SIG-M5 treated with dmso at 0.1 percent for 504 hours (cell line): Measurements from ENCODE around the gene NUDT14.

Source experiments
- DNase-seq: peaks from one replicate; lab custom pipeline; 2025; ENCODE audit not compliant: unreplicated experiment; lab: John Stamatoyannopoulos, UW

NUDT14 gene

DNA sequence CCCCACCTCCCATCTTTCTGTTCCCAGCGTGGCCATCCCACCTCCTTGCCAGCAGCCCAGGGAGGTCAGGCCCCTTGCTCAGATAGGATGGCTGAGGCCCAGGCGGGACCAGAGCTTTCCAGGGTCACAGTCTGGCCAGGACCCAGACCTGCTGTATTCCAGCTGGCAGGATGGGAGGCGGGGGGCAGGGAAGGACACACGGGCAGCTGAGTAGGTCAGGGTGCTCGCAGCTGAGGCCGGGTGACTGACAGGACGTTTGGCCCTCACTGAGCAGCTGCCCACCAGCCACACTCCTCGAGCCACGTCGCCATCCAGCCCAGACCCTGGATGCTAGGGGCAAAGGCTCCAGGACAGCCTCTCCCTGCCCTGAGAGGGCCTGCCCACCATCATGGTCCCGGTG lies 4.0 kb downstream of the NUDT14 start:
- DNase-seq = no peak

DNA sequence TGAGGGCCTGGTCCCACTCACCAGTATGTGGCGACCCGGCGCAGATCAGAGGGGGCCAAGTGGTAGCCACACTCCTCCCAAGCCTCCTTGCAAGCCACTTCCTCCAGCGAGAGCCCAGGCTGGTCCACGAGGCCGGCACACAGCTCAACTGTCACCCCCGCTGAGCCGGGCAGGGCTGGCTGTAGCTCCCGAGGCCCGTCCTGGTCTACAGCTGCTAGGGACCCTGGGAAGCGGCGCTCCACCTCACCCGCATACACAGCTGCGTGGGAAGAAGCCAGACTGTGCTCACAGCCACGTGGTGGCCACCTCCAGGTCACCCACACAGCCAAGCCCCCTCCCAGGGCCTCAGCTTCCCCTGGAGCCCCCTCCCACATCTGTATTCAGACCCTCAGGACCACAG lies 4.6 kb downstream of the NUDT14 start:
- DNase-seq = no peak

DNA sequence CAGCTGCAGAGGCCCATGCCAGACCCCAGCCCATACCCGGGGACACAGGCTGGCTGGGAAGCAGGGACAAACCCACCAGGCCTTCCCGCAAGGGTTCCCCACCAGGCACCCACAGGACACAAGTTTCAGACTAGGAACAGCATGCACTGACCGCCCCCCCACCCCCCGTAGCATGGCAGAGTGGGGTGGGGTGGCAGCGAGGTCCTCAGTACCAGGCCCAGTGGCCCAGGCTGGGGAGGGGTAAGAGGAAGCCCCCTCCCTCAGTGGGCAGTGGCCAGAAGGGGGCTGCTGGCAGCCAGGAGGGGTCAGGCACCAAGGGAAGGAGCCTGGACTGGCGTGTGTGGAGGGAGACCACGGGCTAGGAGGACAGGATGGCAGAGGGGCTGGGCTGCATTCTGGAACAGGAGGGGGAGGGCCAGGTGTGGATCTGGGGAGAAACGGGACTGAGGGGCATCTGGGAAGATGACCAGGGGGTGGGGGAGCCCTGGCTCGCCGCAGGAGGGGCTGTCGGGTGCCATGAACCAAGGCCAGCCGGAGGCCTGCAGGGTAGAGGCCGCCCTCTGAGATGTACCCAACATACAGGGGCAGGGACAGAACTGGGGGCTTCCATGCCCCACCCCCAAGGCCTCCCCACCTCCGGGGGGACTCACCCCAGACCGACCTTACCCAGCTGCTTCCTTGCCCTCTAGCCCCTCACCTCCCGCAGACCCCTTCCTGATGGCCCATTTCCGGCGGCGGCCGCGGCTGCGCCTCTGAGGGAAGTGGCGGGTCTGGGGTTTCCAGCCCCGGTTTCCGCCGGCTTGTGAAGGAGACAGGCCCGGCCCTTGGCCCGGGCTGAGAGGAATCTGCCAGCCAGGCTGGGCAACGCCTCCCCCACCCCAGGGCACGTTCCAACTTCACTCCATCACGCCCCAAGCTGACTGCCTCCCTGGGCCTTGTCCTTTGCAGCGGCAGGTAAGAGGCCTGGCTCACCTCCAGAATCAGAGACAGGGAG lies 6.9 kb downstream of the NUDT14 start:
- no peak for DNase-seq

DNA sequence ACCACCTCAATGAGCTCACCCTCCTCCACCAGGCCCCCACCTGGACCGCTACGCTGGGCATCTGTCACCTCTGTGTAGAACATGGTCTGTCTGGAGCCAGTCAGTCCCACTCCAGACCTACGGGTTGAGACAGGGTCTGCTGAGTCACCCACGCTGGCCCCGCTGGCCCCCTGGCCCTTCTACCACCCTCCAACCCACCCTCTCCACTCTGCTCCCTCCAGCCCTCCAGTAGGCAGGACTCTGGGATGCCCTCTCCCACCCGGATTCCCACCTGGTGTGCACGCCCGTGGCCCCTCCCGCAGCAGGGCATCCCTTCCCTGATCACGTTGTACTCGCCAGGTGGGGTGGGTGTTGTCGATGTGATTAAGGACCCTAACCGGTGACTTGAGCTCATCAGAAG lies 8.0 kb downstream of the NUDT14 start:
- DNase-seq = no peak

DNA sequence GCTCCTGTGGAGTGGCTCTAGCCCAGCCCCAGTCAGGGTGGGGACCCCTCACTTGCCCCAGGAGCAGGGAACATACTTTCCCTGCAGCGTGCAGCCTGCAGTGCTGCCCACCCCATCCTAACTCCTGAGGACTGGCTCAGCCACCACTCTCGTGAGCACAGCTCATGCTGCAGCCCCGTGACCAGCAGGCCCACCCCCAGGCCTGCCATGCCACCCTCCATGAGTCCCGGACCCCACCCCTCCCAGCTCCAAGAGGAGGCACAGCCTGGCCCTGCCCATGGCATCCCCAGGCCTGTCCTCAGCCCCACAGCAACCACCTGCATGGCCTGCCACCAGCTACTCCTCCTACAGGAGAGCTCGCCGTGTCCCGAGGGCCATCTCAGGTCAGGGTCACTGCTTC lies 8.6 kb downstream of the NUDT14 start:
- DNase-seq = no peak

DNA sequence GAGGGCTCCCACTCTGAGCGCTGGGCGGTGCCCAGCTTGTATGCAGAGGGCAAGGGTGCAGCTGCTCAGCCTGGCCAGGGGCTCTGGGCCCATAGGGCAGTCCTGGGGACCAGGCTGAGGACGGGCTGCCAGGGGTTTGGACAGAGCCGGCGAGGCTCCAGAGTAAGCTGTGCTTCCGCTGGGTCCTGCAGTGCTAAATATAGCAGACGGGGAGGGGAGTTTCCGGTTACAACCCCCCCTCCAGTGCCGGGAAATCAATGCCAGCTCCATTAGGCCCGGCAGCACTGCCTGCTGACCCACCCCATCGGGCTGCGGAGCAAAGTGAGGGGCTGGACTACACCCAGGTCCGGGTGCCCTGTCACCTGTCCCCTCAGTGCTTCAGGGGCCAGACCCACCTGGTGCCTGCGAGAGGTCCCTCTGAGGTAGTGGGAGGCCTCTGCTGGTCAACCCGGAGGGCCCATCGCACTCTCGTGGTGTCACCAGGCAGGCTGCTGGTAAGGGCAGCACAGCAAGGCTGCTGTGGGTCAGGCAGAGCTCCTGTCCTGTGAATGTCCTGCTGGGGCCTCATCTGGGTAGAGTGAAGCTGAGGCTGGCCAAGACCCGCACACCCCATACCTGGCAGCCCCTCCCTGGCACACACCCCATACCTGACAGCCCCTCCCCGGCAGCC lies 10.0 kb downstream of the NUDT14 start:
- DNase-seq = no peak

DNA sequence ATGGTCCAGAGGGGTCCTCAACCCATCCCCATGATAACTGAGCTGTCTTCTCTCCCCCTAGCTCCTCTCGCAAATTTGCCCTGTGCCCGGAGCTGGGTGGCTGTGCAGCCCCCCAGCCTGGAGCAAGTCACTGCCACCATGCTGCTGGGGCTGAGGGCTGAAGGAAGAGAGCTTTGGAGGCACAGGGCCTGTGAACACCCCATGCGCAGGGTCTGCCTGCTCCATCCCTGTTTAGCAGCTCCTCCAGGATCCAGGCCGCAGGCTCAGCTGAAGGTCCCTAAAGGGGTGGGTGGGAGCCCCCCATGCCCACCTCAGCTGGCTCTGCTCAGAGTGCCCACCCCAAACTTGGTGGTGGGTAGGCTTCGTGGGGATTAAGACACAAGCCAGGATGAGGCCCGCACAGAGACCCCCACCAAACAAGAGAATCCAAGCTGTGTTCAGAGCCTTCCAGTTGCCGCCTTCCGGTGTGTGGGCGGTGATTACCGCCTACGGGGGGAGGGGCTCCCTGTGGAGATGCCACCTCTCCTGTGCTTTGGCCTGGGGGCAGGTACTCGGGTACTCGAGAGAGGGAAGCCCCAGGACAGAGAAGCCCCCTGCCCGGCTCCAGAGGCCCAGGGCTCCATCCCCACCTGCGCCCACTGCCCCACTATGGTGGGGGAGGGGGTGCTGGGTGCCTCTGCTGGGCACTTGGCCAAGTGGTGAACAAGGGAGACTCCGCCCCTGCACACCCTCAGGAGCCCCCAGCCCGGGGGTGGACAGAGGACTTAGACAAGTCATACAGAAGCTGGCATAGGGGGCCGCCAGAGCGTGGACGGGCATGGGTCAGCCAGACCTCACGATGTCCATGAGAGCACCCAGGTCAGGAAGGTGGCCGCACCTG lies 11.1 kb downstream of the NUDT14 start:
- DNase-seq = no peak

DNA sequence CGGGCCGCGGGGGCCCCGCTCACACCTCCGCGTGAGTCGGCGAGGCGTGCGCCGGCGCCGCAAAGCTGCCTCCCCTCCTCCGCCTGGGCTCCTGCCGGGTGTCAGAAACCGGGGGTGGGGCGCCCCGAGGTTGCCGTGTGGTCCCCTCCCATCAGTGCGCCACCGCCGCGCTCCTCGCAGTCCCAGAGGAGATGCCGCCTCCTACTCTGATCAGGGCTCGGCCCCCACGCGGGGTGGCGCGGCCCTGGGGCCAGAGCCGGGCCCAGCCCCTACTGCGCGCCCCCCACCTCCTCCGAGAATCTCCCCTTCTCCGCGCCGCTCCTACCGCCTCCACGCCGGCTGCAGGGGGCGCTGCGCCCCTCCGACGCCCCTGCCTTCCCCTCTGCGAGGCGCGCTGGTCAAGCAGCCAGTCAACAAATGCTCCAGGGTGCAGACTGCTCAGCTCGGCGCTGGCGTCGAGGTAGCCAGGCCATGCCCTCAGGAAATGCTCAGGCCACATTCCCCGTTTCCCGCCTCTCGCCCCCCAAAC lies 12.1 kb downstream of the NUDT14 start:
- DNase-seq = peak; percentile 48

DNA sequence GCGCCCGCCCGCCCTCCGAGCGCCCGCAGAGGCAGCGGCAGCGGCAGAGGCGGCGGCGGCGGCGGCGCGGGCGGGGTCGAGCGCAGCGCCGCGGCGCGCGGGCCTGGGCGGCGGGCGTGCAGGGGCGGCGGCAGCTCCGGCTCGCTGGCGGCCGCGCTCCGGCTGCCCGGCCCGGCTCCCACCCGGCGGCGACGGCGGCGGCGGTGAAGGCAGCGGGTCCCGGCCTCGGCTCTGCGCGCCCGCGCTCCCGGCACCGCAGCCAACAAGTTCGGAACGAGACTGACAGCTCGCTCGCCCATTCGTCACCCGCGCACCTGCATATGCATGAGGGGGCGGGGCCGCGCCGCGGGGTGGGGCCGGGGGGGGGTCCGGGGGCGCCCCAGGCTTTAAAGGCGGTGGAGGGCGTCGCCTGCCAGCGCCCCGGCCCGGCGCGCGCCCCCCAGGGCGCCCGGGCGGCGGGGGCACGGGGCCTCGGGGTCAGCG lies 12.6 kb downstream of the NUDT14 start, which contains the start of gene JAG2:
TSS of gene JAG2 (minus strand) at position 281 of the 483 bp plus-strand sequence. CDS start 356 bp downstream, outside the sequence.
- DNase-seq = peak; percentile 59

DNA sequence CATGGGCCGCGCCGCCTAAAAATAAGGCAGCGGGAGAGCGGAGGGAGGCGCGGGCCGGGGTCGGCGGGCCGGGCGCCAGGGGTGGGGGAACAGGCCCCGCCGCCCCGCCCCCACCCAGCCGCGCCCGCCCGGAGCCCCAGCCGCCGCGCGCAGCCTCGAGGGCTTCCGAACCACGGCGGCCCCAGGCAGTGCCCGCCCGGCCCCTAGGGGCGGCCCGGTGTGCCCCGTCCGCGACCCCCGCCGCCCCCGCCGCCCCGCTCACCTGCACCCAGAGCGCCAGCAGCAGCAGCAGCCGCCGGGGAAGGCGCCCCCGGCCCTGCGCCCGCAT lies 13.1 kb downstream of the NUDT14 start:
- no peak for DNase-seq

DNA sequence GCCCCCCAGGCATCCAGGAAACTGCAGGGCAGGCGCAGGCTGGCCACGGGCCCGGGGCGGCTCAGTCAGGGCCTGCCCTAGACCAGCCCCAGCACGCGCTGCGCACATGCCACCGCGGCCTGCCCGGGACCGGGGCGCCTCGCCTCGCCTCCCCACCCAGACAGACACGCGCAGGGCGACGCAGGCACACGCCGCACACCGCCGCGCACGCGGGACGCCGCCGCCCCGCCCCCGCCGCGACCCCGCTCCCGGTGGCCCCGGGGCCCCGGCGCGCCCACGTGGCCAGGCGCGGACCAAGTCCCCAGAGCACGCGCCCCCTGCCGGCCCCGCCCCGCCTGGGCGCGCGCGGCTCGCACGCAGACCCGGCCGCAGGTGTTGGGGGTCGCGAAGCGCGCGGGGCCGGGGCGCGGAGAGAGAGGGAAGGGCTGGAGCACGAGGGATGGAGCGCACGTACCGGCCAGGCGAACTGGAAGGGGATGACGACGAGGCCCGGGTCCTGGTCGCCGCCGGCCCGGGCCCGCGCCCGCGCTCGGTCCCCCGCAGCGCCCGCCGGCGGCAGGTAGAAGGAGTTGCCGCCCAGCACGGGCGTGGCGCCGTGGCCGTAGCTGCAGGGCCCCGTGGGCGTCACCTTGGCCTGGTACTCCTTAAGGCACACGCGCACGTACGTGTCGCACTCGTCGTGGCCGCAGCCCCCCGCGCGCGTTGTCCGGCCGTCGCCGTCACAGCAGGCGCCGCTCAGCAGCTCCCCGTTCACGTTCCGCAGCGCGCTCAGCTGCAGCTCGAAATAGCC lies 13.6 kb downstream of the NUDT14 start:
- peak; percentile 38 for DNase-seq

DNA sequence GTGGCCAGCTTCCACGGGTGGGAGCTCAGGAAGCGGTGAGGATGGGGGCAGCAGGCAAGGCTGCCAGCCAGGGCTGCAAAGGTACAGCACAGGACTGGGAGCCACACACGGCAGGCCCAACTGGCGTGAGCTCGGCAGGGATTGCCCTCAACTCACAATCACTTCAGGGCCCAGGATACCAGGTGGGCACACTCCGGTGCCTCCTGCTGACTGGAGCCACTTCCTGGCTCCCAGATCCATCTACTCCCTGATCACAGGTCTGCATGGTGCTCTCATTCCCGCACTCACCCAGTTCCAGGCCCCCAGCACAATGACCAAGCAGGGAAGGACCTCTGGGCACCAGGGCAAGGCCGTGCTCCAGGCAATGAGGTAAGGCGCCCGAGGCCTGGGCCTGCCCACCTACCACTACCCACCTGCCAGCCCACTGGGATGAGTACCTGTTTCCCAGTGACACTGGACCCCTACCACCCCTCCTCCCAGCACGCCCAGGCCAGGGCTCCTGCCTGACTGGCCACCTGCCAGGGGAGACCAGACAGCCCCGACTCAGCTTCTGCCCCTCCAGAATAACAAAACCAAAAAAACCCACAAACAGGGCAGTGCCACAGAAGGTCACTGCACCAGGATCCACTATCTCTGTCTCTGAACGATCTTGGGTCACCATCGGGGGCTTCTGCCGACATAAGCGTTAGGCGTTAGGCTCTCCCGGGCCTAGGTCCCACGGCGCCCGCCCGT lies 14.4 kb downstream of the NUDT14 start:
- no peak for DNase-seq

DNA sequence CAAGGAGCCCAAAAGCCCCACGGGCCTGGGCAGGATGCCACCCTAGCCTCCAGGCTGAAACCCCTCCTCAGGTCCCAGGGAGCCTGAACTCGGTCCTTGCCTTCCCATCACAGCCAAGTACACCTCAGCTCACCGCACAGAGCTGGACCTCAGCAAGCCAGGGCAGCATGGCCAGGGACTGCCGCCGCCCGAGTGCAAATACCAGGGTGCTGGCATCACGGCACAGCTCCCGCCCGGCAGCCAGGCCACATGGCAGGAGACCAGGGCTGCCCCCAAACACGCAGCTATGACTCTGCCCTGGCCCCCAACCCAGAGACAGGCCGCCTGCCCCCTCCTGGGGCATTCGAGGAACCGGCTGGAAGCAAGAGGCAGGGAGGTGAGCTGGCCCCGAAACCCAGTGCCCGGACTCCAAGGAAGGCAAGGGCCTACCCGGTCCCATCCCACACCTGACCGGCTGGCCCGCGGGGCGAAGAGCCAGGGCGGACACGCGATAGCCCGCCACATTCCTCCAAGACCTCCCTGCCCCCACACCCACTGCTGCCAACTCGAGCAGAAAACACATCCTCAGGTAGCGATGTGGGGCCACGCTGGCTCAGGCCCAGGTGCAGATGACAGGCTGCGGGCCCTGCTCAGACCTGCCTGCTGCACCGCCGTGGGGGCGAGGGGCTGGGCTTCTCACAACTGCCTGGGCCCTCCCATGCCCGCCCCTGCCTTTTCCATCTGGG lies 15.2 kb downstream of the NUDT14 start:
- DNase-seq = no peak

DNA sequence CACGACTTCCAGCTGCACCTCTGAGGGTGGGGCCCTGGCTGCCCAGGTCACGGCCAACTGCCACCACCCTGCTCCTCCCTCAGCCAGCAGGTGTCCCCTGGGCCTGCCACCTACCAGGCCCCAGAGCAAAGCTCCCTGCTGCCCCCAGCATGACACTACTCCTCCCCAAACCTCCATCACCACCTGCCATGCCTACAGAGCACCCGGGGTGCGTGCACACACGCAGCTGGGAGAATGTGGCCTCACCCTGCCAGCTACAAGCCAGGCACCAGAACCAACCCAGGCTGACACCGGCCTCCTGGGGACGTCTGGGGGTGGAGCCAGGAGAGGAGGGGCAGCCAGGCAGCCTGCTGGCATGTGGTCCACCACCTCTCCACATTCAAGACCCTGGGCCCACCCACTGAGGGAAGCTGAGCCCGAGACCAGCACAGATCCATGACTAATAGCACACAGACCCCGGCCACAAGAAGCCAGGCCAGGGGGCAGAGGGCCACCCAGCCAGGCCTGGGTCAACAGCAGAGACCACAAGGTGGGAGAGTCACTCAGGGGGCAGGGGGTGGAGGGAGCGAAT lies 15.9 kb downstream of the NUDT14 start:
- no peak for DNase-seq

DNA sequence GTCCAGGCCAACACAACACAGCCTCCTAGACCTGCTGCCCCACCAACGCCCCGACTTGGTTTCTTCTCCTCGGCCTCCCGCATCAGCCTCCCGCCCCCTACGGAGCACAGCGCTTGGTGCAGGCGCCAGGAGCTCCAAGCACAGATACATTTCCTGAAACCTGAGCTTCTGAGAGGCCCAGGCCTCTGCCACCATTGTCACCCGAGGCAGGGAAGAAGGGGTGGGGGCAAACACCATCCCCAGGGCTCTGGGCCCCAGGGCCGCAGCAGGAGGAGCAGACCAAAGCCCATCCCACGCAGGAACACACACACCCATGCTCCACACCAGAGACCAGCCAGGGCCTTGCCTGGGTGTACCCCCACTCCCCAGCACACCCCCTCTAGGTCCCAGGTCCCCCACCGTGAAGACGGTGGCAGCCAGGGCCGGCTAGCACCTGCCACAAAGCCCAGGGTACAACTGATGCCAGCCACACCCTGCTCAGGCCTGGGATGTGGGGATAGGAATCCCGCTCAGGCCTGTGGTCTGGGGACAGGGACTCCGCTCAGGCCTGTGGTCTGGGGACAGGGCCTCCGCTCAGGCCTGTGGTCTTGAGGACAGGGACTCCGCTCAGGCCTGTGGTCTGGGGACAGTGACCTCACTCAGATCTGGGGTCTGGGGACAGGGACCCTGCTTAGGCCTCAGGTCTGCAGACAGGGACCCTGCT lies 17.9 kb downstream of the NUDT14 start:
- DNase-seq = no peak

DNA sequence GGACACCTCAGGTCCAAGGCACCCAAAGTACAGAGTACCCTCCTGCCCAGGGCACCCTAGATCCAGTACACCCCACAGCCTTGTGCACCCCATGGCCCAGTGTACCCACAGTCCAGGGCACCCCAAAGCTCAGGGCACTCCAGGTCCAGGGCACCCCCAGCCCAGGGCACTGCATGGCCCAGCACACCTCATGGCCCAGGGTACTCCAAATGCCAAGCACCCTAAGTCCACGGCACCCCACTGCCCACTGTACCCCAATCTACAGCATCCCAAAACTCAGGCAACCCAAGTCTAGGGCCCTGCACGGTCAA lies 18.5 kb downstream of the NUDT14 start:
- no peak for DNase-seq

DNA sequence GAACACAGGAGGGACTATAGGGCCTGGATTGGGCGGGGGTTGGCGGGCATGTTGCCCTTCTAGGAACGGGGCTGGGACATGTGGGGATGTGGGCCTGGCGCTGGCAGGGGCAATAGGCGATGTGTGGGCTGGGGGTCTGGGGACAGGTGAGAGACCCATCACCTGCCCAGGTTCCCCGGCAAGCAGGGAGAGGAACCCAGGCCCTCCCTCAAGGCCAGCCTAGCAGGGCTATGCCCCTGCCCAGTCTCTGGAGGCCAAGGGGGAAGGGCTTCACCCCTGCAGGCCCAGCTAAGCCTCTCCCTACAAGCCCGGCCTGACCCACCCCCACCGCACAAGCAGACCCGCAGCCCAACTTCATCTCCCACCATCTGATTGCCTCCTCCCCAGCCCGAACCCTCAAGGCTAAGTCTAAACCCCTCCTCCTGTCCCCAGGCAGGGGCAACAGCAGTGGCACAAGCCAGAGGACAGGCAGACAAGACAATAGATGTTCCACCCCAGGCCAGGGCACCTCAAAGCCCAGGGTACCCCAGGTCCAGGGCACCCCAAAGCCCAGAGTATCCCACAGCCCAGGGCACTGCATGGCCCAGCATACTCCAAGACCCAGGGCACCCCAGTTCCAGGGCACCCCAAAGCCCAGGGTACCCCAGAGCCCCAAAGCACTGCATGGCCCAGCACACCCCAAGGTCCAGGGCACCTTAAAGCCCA lies 19.0 kb downstream of the NUDT14 start:
- DNase-seq = no peak
